ENCODE data around the gene PSEN2. TPM values are rescaled to one million over a fixed set of nuclear protein-coding genes. Genes with fewer than 3 reads are reported as not detected.

Gene PSEN2
- polyA plus RNA-seq, 5 donors, result 9.3 to 17.9 (median 11.3) TPM

DNA sequence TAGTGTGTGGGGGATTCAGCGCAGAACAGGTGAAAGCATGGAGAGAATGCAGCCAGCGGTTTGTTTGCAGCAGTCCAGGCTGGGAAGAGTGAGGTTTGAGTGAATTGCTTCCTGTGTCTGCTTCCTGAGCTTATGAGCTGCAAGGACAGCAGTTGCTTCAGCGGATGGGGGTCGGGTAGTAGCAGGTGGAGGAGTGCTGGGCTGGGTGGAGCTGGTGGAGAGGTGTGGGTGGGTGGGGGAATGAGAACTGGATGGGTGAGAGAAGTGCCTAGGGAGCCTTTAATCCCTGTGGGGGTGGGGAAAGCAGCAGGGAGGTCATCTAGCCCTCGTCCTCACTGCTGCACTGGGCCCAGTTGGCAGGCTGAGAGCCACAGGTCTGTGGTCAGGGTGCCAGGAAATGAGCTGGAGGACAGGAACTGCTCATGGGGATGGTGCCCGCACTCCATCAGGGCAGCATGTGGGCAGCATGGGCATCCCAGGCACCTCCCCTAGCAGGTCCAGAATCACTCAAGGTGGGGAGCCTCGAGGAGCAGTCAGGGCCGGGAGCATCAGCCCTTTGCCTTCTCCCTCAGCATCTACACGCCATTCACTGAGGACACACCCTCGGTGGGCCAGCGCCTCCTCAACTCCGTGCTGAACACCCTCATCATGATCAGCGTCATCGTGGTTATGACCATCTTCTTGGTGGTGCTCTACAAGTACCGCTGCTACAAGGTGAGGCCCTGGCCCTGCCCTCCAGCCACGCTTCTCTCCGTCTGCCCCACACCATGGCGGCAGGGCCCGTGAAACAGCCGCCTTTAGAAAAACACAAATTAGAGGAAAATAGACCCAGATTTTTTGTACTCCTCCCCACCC is 14.8 kb downstream of the PSEN2 start:
- no peak for DNase-seq

DNA sequence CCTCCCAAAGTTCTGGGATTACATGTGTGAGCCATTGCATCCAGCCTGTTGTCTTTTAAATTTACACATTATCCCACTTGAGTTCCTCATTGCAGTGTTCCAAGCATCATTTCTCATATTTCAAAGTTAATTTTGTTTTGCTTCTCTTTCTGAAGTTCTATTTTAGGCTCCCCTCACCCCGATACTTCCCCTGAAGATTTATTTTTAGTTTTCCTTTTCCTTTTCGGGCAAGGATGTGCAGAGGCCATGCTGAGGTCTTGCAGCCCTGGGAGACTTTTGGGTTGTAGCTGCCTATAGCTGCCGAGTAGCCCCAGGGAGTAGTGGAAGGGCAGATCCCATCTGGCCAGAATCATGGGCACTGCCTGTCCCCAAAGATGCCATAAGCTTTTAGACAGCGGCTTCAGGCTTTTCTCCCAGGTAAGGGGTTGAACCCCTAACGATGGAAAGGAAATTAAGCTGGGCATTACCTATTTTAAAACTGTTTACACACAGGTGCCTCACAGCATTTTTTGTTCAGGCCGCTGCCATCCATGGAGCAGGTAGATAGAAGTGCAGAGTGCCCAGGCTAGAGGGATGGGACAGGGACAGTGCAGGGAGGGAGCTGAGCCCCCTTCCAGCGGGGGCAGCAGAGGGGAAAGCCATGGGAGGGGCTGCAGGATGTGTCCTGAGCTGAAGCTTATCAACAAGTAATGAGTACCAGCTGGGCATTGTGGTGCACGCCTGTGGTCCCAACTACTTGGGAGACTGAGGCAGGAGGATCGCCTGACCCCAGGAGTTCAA is 15.9 kb downstream of the PSEN2 start:
- no peak for DNase-seq

DNA sequence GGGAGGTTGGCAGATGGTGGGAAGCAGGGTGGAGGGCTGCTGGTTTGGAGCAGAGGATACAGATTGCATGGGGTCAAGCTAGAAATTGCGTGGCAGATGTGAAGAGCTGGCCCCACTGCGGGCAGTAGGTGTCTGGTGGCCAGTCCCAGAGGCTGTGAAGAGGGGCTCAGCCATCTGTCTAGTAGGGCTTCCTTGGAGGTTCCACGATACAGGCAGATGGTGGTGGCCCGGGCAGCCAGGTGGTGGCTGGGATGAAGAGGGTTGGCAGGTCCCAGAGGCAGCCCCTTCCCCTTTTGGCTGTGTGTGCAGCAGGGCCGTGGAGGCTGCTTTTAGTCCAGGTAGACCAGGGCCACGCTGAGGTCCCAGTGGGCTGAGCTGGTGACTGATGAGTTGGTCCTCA is 16.6 kb downstream of the PSEN2 start:
- no peak for DNase-seq

DNA sequence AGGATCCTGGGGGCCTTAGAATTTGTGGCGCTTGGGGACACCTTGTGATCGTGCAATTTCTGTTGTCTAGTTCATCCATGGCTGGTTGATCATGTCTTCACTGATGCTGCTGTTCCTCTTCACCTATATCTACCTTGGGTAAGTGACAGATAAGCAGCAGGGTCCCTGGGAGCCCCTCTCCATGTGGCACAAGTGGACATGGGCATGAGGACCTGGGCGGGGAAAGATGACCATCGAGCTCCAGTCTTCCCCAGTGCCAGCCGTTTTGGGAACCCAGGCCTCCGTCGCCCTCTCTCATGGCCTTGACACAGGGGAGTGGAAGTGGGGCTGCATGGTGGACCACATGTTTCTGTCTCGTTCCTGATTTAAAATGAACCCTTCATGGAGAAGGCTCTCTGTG is 17.6 kb downstream of the PSEN2 start:
- DNase-seq, result no peak

- no peak for DNase-seq
These were observed 18.4 kb downstream of the PSEN2 start for GRCh38 chr1:226888816-226889215.

DNA sequence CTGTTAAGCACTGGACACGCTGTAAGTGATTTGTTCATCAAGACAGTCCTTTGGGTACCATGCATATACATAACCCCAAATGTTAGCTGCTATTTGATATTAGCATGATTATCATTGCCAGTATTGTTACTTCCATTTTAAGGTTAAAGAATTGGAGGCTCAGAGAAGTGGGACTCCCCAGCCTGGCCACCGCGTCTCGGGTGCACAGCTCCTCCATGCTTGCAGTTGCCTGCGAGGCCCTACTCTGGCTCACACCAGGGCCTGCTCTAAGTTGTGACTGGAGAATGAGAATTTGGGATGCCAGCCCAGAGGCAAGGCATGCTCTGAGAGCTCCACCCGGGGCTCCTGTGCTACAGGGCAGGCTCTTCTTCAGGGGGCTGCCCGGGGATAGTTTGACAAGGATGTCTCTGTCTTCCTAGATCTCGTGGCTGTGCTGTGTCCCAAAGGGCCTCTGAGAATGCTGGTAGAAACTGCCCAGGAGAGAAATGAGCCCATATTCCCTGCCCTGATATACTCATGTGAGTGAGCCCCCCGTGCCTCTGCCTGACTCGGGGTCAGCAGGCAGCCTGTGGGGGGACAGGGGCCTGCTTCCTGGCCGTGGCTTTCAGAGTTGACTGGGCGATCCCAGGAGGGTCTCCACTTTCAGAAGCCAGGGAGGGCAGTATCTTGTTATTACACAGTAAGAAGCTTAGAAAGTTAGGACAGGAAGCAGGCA is 19.4 kb downstream of the PSEN2 start:
- DNase-seq, result no peak

GRCh38 chr1:226890331-226891108 is 20.1 kb downstream of the PSEN2 start:
- no peak for DNase-seq

GRCh38 chr1:226891346-226891745 is 20.9 kb downstream of the PSEN2 start:
- DNase-seq, result no peak

DNA sequence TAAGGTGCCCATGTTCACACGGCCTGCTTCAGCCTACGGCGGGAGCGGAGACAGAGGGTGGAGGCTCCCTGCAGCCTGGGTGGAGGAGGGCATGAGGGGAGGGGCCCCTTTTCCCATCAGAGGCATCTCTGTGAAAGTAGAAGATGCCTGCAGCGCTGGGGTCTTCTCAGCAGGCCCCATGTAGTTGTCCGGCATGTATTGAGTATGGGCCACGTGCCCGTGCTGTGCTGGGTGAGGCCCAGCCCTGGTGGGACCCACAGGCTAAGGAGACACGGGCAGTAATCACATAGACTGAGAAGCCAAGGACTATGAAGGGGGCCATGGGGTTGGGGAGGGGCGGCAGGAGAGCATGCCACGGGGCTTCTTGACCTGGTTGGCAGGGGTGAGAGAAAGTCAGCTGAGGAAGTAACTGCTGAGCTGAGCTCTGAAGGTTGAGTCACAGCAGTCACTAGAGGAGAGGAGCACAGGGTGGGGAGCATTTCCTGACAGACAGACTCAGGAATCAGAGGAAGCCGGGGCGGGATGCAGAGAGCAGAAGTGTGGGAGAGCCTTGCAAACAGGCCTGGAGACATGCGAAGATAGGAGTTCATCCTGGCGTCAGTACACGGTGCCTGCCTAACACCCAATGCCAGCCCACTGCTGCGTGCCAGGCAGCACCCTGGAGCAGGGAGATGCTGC is 21.6 kb downstream of the PSEN2 start:
- DNase-seq, result no peak

- DNase-seq, result no peak
These were observed 22.1 kb downstream of the PSEN2 start for GRCh38 chr1:226892524-226892875.

DNA sequence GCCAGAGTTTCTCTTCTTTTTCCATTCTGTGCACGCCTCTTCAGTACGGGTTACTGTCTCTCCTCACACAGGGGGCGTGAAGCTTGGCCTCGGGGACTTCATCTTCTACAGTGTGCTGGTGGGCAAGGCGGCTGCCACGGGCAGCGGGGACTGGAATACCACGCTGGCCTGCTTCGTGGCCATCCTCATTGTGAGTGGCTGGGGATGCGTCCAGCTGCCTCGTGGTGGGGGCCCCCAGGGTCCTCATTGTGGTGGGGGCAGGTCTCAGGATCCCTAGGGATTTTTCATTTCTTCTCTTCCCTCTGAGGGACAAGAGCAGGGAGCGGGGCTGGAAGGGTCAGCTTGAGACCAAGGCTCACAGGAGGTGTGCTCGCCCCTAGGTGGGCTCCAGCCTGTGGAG is 23.5 kb downstream of the PSEN2 start:
- DNase-seq, result no peak

GRCh38 chr1:226894826-226895225 is 24.4 kb downstream of the PSEN2 start:
- no peak for DNase-seq

DNA sequence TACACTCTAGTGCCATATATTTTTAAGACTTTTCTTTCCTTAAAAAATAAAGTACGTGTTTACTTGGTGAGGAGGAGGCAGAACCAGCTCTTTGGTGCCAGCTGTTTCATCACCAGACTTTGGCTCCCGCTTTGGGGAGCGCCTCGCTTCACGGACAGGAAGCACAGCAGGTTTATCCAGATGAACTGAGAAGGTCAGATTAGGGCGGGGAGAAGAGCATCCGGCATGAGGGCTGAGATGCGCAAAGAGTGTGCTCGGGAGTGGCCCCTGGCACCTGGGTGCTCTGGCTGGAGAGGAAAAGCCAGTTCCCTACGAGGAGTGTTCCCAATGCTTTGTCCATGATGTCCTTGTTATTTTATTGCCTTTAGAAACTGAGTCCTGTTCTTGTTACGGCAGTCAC is 25.2 kb downstream of the PSEN2 start:
- DNase-seq, result no peak

- no peak for DNase-seq
These were observed 27.8 kb downstream of the PSEN2 start for GRCh38 chr1:226898246-226898645.

DNA sequence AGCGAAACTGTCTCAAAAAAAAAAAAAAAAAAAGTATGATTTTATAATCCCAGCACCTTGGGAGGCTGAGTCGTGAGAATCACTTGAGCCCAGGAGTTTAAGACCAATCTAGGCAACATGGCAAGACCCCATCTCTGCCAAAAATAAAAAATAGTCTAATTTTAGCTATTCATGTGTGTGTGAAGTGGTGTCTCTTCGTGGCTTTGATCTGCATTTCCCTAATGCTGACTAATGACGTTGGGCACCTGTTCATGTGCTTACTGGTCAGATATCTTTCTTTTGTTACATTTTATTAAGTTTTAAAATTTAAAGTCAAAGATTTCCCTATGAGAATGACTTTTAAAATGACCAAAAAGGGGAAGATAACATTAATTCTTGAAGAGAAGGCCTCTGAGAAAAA is 31.0 kb downstream of the PSEN2 start:
- DNase-seq, result no peak

DNA sequence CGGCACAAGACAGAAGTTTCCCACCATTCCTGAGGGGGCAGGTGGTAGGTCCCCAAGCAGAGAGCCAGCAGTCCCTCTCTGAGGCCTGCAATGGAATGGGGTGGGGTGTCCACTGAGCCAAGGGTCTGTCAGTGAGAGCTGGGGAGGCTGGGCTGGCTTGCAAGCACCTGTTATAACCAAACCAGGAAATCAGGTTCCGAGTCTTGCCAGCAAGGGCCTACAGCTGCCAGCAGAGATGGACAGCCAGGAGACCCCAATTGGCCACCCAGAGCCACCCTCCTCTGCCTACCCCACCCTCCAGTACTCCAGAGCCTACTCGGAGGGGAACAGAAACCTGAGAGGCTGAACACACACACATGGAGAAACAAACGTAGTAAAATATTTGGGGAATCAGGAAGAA is 32.2 kb downstream of the PSEN2 start:
- DNase-seq, result no peak

DNA sequence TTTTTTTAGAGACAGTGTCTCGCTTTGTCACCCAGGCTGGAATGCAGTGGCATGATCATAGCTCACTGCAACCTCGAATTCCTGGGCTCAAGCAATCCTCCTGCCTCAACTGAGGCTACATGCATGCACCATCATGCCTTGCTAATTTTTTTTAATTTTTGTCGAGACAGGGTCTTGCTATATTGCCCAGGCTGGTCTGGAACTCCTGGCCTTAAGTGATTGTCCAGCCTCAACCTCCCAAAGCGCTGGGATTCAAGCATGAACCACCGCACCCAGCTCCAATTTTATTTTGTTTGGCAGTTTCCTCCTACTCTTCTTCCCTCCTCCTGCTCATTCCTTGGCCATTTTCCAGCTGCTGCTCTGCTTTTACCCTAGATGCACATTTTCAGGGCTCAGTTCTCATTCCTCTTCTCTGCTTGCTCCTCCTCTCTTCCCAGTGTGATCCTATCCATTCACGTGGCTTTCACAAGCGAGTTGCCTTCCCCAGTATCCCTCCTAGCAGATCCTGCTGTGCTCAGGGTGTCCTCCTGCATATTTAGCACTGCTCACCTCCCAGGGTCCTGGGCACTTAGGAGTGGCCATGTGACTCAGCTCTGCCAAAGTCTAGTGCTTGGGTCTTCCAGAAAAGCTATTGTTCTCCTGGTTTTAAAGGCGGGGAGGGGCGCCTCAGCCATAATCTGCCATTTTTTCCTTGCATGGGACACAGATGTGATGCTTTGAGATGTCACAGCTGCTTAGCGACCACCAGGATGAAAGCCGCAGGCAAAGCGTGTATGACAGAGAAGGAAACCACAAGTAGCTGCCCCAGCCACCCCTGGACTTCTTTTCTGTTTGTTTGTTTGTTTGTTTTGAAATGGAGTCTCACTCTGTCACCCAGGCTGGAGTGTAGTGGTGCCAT is 33.7 kb downstream of the PSEN2 start:
- DNase-seq, result peak; percentile 48

- DNase-seq, result no peak
These were observed 34.4 kb downstream of the PSEN2 start for GRCh38 chr1:226904772-226905171.

DNA sequence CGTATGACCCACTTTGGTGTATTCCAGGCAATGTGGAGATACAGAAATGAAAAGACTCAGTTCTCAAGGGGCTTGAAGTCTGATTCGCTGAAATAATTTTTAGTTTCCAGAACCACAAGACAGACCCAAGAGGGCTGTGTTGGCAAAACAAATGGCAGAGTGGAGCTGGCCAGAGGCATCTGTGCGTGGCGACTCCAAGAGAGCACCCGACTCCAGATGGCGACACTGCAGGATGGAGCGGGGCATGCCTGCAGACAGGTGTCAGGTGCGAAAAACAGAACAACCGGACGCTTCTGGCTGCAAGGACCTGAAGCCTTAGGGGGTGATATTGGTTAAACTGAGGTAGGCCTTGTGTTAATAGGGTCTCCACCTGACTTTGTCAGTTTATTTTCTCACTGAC is 38.0 kb downstream of the PSEN2 start:
- DNase-seq, result no peak

DNA sequence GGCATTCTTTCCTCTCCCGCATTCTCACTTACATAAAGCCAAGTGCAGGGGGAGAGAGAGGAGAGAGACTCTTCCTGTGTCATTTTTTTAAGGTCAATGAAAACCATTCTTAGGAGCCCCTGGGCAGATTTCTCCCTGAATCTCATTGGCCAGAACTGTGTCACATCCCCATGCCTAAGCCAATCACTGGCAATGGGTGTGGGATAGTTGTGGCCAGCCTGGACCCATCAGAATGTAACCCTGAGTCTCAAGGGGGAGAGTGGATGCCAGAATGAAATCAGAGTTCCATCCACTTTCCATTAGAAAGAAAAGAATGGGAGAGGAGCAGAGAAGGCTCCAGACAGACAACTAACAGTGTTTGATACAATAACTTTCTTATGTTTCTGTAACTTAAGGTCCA is 38.5 kb downstream of the PSEN2 start:
- DNase-seq, result no peak
